Keratinocyte (primary cell): Measurements from ENCODE around the gene AP2A2. TPM values are rescaled to one million over a fixed set of nuclear protein-coding genes. Genes with fewer than 3 reads are reported as not detected.

Experiments used
- DNase-seq: peaks from one replicate; pipeline ENCODE4 v3.0.0-alpha.2; 2011; ENCODE audit warnings: low read depth, missing footprints, low spot score
- FAIRE-seq: peaks from 2 replicates; lab custom pipeline; 2011; peaks lifted over from hg19 to GRCh38; lab: Jason Lieb, UNC
- H2AFZ ChIP-seq: 2 replicates; pipeline ENCODE4 v1.6.0; 2012; ENCODE audit warnings: low read length, control low read depth, inconsistent platforms; ENCODE audit not compliant: control insufficient read depth
- H3K27ac ChIP-seq: 2 replicates; pipeline ENCODE4 v1.5.1; 2011; ENCODE audit warnings: low read length; ENCODE audit not compliant: control insufficient read depth, insufficient read depth
- H3K27me3 ChIP-seq: 3 replicates; pipeline ENCODE4 v1.6.0; 2011; ENCODE audit warnings: low read length; ENCODE audit not compliant: control insufficient read depth, insufficient read depth; ENCODE audit errors: extremely low read depth
- H3K36me3 ChIP-seq, 2 experiments: 2 replicates in 1 of 2; 3 replicates in 1 of 2; pipeline ENCODE4 v1.5.1; 2011; ENCODE audit warnings: low read length in 2 of 2, mild to moderate bottlenecking in 1 of 2; ENCODE audit not compliant: control insufficient read depth in 2 of 2, insufficient read depth in 2 of 2; ENCODE audit errors: extremely low read depth in 1 of 2
- H3K4me1 ChIP-seq: 3 replicates; pipeline ENCODE4 v1.5.1; 2011; ENCODE audit warnings: low read length; ENCODE audit not compliant: control insufficient read depth, insufficient read depth; ENCODE audit errors: extremely low read depth
- H3K4me2 ChIP-seq: 3 replicates; pipeline ENCODE4 v1.6.0; 2011; ENCODE audit warnings: low read depth, low read length; ENCODE audit not compliant: control insufficient read depth, insufficient read depth; ENCODE audit errors: extremely low read depth
- H3K4me3 ChIP-seq, 3 experiments: fragments of 200-600 bp in 1 of 3; sonication (generic) in 1 of 3; 2 replicates in 2 of 3; 3 replicates in 1 of 3; pipeline ENCODE4 v1.5.1; 2011 to 2016; ENCODE audit warnings: low read length in 3 of 3, mild to moderate bottlenecking in 3 of 3, control low read depth in 2 of 3, inconsistent platforms in 1 of 3, low read depth in 1 of 3, mixed read lengths in 1 of 3, mixed run types in 1 of 3, moderate library complexity in 1 of 3; ENCODE audit not compliant: control insufficient read depth in 2 of 3, insufficient read depth in 2 of 3; ENCODE audit errors: extremely low read depth in 1 of 3
- H3K79me2 ChIP-seq: 2 replicates; pipeline ENCODE4 v1.6.0; 2012; ENCODE audit warnings: low read length; ENCODE audit not compliant: control insufficient read depth, insufficient read depth
- H3K9ac ChIP-seq: 3 replicates; pipeline ENCODE4 v1.6.0; 2011; ENCODE audit warnings: low read length; ENCODE audit not compliant: control insufficient read depth, insufficient read depth; ENCODE audit errors: extremely low read depth
- H3K9me1 ChIP-seq: 3 replicates; pipeline ENCODE4 v1.6.0; 2011; ENCODE audit warnings: low read length; ENCODE audit not compliant: control insufficient read depth, insufficient read depth; ENCODE audit errors: extremely low read depth
- H3K9me3 ChIP-seq: 2 replicates; pipeline ENCODE4 v1.5.1; 2012; ENCODE audit warnings: low read depth, low read length; ENCODE audit not compliant: control insufficient read depth
- H4K20me1 ChIP-seq: 3 replicates; pipeline ENCODE4 v1.6.0; 2011; ENCODE audit warnings: low read length; ENCODE audit not compliant: control insufficient read depth, insufficient read depth; ENCODE audit errors: extremely low read depth
- EZH2 ChIP-seq: IDR thresholded peaks from one replicate; pipeline ENCODE4 v1.6.1; 2012; ENCODE audit warnings: inconsistent platforms, mild to moderate bottlenecking, low read length, moderate library complexity
- dilution Hi-C: fragments of 300-500 bp; cut with MboI; formaldehyde crosslinking; loops from one replicate; pipeline ENCODE4 v1.7.0; 2020; ENCODE audit warnings: low sequenced_read_pairs; ENCODE audit not compliant: extremely low pct_ligation_motif_present
- polyA plus RNA-seq, 5 experiments: library from polyadenylated mRNA; depleted of rRNA in 3 of 5; stranded (reverse) in 3 of 5; stranded (forward) in 1 of 5; unstranded in 1 of 5; fragments of >200 nt; gene quantifications; 1 replicate in 1 of 5; 2 replicates in 3 of 5; 3 replicates in 1 of 5; pipeline versions ENCODE4 v1.2.1 to v1.2.3, GENCODE V29; 2011 to 2012; ENCODE audit warnings: missing spikeins in 2 of 5, low read depth in 1 of 5, low replicate concordance in 1 of 5
- TF ChIP-seq, protein P1 (sequence below), 3 experiments: IDR thresholded peaks in 1 of 3; conservative IDR thresholded peaks in 1 of 3; optimal IDR thresholded peaks in 1 of 3; 2 replicates in 2 of 3; 3 replicates in 1 of 3; pipeline versions ENCODE3 to v1.5.1; 2011; ENCODE audit warnings: low read length in 3 of 3, mild to moderate bottlenecking in 3 of 3, moderate library complexity in 2 of 3, control low read depth in 1 of 3, inconsistent platforms in 1 of 3; ENCODE audit not compliant: insufficient read depth in 2 of 3; ENCODE audit errors: extremely low read depth in 1 of 3

Gene AP2A2
- polyA plus RNA-seq, 1 donor (not counting 4 experiments of a cell fraction or from before 2014, with no cell fraction given), result 47.8 TPM

DNA sequence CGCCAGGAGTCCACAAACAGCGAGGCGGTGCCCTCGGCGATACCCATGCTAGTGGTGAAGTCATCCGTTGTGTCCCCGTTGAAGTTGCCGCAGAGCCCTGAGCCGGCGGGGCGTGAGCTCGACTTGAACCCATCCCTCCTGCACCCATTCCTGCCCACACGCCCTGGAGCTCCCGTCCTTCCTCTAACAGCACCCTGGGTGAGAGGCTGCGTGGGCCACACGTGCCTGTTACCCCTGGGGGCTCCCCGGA, 102.5 kb downstream of the AP2A2 start:
- H3K4me3 ChIP-seq, result no peak overlapping the region

DNA sequence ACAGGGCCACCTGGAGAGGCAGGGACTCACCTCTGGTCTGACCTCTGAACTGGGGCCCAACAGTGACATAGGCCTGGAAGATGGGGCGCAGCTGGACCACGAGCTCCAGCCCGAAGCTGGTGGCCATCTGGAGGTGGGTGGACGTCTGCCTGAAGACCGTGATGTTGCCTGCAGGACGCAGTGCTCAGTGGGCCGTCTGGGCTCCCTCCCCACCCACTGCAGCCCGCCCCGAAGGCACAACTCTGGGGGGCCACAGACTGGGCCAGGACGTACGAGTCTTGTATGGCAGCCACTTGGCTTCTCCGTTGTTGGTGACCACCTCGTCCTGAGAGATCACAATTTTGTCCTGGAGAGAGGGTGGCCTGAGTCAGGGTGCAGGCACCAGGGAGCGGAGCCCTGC, 102.9 kb downstream of the AP2A2 start:
- Histone ChIP-seq H2AFZ (no peak overlapping the region), H4K20me1 (no peaks in the 10 kb centered on the region), H3K9me1 (no peaks in the 10 kb centered on the region), H3K9ac (no peak overlapping the region), H3K4me2 (no peak overlapping the region), H3K9me3 (no peaks in the 10 kb centered on the region), H3K4me3 (no peak overlapping the region), H3K36me3 (peaks cover 0 to 2% of the 10 kb centered on the region in 2 experiments), H3K27ac (no peak overlapping the region), H3K79me2 (no peaks in the 10 kb centered on the region), H3K27me3 (peaks cover 4% of the 10 kb centered on the region), H3K4me1 (no peaks in the 10 kb centered on the region)
- TF ChIP-seq, protein P1, sequence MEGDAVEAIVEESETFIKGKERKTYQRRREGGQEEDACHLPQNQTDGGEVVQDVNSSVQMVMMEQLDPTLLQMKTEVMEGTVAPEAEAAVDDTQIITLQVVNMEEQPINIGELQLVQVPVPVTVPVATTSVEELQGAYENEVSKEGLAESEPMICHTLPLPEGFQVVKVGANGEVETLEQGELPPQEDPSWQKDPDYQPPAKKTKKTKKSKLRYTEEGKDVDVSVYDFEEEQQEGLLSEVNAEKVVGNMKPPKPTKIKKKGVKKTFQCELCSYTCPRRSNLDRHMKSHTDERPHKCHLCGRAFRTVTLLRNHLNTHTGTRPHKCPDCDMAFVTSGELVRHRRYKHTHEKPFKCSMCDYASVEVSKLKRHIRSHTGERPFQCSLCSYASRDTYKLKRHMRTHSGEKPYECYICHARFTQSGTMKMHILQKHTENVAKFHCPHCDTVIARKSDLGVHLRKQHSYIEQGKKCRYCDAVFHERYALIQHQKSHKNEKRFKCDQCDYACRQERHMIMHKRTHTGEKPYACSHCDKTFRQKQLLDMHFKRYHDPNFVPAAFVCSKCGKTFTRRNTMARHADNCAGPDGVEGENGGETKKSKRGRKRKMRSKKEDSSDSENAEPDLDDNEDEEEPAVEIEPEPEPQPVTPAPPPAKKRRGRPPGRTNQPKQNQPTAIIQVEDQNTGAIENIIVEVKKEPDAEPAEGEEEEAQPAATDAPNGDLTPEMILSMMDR (optimal IDR thresholded peaks at IDR 0.05 in 1 of 3, IDR thresholded peaks at IDR 0.05 in 1 of 3, conservative IDR thresholded peaks at IDR 0.05 in 1 of 3; ENCODE audit: extremely low read depth in 1 of 3, insufficient read depth in 2 of 3, low read length in 3 of 3), result no peak
- no peak for TF ChIP-seq EZH2
- DNase-seq (no peak), FAIRE-seq (no peak)
- dilution Hi-C loops, result no loop called here

More for the DNA sequence above, 102.5 kb downstream of the AP2A2 start:
- Histone ChIP-seq H3K4me2 (no peak overlapping the region), H3K4me1 (no peaks in the 10 kb centered on the region), H3K36me3 (peaks cover 0 to 2% of the 10 kb centered on the region in 2 experiments), H3K9ac (no peak overlapping the region), H2AFZ (no peak overlapping the region), H3K9me3 (no peaks in the 10 kb centered on the region), H3K9me1 (no peaks in the 10 kb centered on the region), H4K20me1 (no peaks in the 10 kb centered on the region), H3K27ac (no peak overlapping the region), H3K79me2 (no peaks in the 10 kb centered on the region), H3K27me3 (peaks cover 4% of the 10 kb centered on the region)
- TF ChIP-seq EZH2, result no peak
- TF ChIP-seq, protein P1 (optimal IDR thresholded peaks at IDR 0.05 in 1 of 3, IDR thresholded peaks at IDR 0.05 in 1 of 3, conservative IDR thresholded peaks at IDR 0.05 in 1 of 3; ENCODE audit: extremely low read depth in 1 of 3, insufficient read depth in 2 of 3, low read length in 3 of 3), result no peak
- DNase-seq (no peak), FAIRE-seq (no peak)
- dilution Hi-C loops, result no loop called here
